Panc1 (cell line): Measurements from ENCODE around the gene TMC7.

ENCODE experiments used
- CTCF ChIP-seq: fragments of 450-650 bp; IDR thresholded peaks from 2 replicates; pipeline ENCODE4 v1.5.1; 2017; ENCODE audit warnings: mild to moderate bottlenecking
- POLR2AphosphoS5 ChIP-seq: IDR thresholded peaks from 2 replicates; pipeline ENCODE4 v1.6.1; 2012; ENCODE audit warnings: mild to moderate bottlenecking, low read depth, low read length, moderate library complexity
- SIN3A ChIP-seq: IDR thresholded peaks from 2 replicates; pipeline ENCODE4 v1.6.1; 2012; ENCODE audit warnings: low read depth, mild to moderate bottlenecking, low read length, moderate library complexity, borderline replicate concordance; ENCODE audit not compliant: insufficient read depth

GRCh38 chr16:19109288-19109664 is 125.5 kb downstream of the TMC7 start:
- no peak for TF ChIP-seq CTCF
- no peak for TF ChIP-seq SIN3A
- TF ChIP-seq POLR2AphosphoS5 = no peak
